AML-193 (cell line): ENCODE results near the gene NR1I3.

Experiments used
- DNase-seq, 2 experiments: peaks; one replicate each; lab custom pipeline; 2025; lab: John Stamatoyannopoulos, UW

NR1I3 gene

GRCh38 chr1:161218301-161219077 is 19.5 kb downstream of the NR1I3 start:
- no peak for DNase-seq

DNA sequence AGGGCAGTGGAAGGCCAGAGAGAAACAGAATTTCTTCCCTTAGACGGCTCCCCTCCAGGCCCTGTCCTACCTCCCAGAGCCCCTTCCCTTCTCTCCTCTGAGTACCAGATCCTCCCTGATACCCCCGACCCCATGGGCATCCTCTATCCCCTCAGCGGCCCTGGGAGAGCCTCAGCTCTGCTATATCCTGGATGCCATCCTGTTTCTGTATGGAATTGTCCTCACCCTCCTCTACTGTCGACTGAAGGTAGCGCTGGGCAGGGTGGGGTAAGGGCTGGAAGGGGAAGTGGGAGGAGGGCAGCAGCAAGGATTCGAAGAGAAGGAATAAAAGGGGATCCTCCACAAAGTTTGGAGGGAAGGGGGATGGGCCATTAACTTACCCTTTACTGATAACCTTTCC is 20.2 kb downstream of the NR1I3 start:
- no peak for DNase-seq

DNA sequence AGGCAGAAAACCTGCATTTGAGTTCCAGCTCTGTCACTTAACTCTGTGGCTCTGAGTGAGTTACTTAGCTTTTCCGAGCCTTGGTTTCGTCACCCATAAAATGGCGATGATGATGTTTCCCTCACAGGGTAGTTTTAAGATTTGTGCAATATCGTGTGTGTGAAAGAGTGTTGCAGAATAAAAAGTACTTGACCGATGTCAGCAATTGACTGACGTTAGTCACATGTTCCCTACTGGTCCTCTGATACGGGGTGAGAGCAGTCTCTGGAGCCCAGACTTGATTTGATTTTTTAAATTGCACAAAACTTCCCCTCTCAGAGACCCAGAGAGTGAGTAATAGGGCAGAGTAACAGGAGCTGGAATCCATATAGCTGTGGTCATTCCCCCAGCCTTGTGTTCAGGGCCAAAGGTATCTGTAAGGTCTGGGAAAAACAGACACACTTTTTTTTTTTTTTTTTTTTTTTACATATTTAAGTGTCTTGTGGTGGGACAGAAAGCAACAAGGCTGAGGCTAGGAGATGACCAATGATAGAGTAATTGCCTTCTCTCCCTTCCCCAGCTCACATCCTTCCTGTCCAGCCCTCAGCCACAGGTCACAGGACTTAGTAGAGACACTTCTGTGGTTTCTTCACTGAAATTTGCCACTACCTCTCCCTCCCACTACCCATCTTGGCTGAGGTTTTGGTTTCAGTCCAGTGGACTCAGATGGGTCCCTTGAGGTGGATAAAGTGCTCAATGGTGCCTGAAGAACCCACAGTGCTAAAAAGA is 20.9 kb downstream of the NR1I3 start:
- peak; percentile 96 to 99 for DNase-seq

DNA sequence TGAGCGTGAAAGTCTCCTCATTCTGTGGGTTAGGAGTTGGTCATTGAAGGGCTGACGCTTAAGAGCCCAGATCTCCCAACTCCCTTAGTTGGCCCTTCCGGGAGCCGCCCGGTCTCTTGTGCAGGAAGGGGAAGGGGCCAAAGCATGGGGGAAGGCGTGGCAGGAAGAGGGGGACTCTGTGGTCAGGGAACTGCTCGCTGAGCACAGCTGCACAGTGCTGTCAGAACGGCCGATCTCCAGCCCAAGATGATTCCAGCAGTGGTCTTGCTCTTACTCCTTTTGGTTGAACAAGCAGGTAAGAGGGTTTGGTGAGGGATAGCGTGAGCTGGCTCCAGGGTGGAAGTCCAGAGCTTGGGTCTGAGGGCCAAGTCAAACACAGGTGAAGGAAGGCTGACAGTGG is 22.9 kb downstream of the NR1I3 start, which contains the start of gene FCER1G:
Gene FCER1G (plus strand): TSS at position 220 of the 400 bp plus-strand sequence. CDS start 27 bp downstream, at position 247.
- no peak for DNase-seq

GRCh38 chr1:161214369-161214768 is 23.6 kb downstream of the NR1I3 start:
- no peak for DNase-seq

DNA sequence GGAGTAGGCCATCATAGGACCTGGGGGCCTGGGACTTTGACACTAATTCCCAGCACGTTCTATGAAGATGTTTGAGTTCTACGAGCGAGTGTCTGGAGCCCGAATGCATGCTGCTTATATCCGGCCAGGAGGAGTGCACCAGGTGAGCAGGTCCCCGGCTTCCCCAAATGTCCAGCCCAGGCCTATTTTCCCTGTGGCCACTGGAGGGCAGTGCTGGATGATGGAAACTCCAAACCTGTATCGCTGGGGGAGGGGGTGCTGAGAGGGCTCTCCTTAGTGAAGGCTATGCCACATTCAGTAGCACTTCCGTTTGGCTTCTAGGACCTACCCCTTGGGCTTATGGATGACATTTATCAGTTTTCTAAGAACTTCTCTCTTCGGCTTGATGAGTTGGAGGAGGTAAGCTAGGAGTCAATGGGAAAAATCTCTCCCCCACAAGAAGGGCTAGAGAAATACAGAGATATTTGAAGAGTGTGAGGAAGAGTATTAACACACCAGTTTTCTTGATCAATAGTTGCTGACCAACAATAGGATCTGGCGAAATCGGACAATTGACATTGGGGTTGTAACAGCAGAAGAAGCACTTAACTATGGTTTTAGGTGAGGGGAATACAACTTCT is 28.1 kb downstream of the NR1I3 start:
- peak; percentile 69 to 74 for DNase-seq

GRCh38 chr1:161207173-161207572 is 30.8 kb downstream of the NR1I3 start:
- DNase-seq = no peak

GRCh38 chr1:161206411-161207140 is 31.4 kb downstream of the NR1I3 start:
- DNase-seq = no peak

GRCh38 chr1:161201836-161202712 is 35.9 kb downstream of the NR1I3 start, which contains the start of gene NDUFS2:
Gene NDUFS2, plus strand, starts transcription at chr1:161202367. Its CDS starts 19 bp downstream, at chr1:161202386.
- DNase-seq = peak; percentile 96 to 97

DNA sequence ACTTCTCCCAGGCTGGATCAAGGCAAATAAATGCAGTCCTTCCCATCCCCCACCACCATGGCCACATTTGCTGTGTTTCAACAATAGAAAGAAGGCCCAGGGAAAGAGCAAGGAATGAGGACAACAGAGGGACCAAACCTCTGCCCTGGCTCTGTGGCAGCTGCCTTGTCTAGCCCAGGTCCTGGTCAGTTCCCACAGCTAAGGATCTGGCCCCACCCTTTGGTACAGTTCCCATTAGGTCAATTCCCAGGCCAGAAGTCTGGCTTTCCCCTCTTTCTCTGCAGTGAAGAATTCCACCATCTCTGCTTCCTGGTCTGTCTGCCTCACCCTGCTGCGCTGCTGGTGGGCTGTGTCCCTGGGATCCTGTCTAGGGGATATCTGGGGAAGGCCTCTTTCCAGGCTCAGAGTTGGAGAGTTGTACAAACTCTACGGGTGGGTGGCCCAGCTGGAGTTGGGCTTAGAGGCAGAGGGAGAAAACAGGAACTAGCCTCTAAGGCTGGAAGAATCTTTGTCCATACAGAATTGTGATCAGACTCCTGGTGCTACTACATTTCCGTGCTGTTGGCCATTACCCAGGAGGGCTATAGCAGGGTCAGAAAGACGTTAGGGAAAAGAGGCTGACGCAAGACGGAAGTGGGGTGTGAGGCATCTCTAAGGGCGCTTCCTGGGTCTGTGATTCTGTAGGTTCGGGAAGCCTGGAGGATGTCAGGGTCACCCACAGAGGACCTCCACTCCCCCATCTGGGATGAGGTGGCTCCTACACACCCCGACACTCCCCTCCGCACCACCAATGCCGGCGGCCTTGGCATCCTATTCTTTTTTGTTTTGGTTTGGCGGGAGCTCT is 36.8 kb downstream of the NR1I3 start:
- DNase-seq = peak; percentile 14 to 22

GRCh38 chr1:161200421-161200991 is 37.5 kb downstream of the NR1I3 start:
- no peak for DNase-seq

DNA sequence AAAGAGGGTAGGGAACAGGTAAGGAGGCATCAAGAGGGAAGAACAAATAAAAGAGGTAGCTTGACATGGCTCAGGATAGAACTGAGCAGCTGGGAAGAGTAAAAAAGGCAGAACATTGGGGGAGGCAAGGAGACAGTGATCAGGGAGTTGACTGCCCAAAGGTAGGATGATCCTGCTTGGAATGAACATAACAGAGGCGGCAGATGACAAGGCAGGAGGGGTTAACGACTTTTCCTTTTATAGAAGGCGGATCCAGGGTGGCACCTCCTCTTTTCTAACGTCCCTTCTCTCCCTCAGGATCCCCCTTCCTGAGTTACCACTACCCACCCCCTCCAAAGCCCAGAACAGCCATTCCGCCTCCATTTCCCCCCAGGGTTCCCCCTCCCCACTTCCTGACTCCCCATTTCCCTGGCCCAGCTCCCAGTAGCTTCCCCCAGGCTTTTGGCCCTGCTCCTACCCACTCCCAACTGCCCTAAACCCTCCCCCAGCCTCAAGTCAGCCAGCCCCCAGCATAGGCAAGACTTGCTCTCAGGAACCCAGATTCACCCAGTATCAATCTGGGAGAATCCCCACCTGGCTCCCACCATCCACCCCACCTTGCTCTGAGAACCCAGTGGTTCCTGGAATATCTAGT is 38.4 kb downstream of the NR1I3 start:
- DNase-seq = no peak

DNA sequence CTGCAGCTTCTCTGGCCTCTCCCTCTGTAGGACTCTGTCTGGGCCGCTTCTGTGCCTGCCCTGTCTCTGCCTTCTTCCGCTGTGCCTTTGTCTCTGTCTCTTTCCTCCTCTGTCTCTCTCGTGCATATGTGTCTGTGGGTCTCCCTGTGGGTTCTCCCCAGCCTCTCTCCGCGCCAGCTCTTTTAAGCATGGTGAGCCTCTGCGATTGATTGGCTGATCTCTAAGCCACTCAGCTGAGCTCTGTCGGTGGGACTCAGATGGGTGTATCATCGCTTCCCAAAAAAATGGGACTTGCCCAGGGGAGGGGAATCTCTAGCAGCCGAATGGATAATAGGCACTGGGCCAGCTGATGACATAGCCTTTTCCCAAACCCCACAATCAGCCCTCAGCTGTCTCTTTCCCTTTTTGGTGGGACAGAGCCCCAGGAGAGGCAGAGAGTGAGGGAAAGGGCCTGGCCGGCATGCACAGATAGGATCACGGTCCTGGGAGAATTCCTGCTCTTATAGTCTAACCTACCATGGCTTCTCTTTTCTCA is 39.0 kb downstream of the NR1I3 start, which contains the start of gene ADAMTS4:
Gene ADAMTS4 (minus strand): TSS at position 158 of the 535 bp plus-strand sequence. CDS start 427 bp downstream, outside the sequence.
- no peak for DNase-seq

DNA sequence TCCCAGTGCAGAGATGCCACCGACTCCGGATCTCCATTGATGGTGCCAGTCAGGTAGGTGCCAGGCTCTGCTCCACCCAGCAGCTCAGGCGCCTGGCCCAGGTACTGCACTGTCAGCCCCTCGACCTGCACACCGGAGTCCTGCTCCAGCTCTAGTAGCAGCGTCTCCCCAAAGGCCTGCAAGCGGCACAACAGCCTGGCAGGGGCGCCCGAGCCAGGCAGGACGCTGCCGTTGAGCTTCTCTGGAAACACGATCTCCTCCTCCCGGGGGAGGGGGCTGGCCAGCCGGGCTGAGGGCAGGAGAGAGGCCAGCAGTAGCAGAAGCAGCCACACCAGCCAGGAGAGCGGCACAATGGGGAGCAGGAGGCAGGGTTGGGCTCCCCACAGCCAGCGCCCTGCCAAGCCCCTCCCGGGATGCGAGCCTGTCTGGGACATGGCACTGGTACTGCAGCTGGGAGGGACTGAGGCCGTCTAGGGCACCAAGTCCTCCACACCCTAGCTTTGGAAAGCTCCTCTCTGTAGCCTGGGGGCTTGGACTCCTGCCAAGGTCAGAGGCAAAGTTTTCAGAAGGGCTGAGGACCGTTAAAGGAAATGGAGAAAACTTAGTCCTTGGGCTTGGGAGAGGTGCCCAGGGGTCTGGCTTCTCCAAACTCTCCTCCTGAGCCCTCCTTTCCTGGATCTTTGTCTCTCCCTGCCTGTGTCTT is 39.7 kb downstream of the NR1I3 start:
- DNase-seq = no peak

DNA sequence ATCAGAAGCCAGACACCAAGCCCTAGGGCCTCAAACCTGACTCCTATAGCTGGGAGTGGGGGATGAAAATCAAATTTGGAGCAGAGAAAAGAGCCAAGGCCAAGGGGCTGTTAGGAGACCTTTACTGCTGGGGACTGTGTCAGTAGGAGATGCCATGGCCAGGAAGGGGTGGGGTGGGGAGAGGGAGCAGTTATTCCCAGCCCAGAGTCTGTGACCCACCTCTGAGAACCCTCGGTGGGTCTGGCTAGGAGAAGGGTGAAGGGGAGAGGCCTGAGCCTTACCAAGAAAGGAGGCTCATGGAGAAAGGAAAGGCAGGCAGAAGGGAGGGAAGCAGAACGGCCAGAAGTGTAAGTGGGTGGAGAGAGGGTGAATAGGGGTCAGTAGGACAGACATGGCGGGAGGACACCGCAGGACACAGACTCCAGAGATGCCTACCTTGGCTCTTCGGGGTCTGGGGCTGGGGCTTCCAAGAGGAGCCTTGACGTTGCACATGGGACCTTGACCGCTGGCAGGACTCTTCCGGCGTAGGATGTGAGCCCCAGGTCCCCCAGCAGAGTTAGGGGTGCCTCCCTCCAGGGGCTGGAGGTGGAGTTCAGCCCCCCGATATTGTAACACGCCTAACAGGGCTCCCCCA is 40.3 kb downstream of the NR1I3 start:
- DNase-seq = no peak

DNA sequence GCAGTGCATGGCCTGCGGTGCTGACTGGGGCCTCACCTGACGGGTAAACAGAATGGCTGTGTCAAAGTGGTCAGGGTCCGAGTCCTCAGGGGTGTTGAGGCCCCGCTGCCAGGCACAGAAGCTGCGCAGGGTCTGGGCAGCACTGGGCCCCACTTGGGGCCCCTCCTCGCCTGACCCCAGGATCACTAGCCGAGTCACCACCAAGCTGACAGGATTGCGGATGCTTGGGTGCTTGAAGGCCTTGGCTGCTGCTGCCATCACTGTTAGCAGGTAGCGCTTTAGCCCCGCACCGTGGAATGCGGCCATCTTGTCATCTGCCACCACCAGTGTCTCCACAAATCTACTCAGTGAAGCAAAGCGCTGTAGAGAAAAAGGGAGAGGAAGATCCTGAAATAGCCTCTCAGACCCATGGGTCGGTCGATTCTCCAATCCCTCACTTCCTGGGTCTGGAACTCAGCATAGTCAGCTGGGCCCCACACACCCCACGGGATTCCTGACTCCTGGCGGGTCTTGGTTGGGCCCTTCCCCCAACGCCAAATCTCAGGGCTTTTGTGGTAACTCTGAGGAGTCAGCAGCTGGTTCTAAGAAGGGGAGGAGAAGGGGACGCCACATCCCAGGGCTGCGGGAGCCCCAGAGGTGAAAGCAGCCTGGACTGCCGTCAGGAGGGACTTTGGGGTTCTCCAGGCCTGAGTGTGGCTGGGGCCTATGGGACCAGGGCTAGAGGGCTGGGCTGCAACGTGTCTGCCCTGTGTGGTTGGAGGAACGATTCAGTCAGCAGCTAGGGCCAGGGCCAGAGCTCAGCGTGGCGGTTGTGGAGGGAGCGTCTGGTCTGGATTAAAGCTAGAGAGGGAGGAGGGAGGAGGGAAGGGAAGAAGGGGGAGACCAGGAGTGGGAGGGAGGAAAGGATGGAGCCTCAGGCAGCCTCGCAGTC is 41.2 kb downstream of the NR1I3 start:
- no peak for DNase-seq
